ENCODE results near the gene MMP8. TPM values are rescaled to one million over a fixed set of nuclear protein-coding genes. Genes with fewer than 3 reads are reported as not detected.
"Not testable (repeated sequence)": the region's sequence is repeated elsewhere in the genome, so short reads cannot be mapped to it uniquely, and the experiment has no call there.

MMP8 gene
- total RNA-seq, 1 donor from 2014 or later, result not detected

DNA sequence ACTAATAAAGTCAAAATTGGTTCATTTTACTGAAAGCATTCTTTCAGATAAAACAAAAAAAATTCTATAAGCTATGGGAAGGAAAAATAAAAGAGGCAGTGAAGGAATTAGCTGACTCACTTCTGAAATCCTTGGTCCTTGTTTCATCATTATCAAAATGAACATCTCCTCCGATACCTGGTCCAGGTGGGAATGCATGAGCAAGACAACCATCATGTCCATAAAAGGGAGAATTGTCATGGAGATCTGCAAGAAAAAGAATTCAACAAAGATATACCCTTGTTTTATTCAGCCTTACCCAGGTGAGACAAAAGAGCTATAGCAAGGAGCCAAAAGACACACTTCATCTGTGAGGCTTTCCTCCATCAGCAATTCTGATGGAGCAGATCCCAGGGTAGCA is 28.5 kb upstream of the MMP8 start:
- Mint-ChIP-seq H3K36me3 (ENCODE audit: low read depth) (no peaks in the 10 kb centered on the region), H3K4me3 (no peak overlapping the region), H3K27ac (ENCODE audit: unreplicated experiment) (no peak overlapping the region), H3K4me1 (no peaks in the 10 kb centered on the region), H3K27me3 (ENCODE audit: low read depth) (no peaks in the 10 kb centered on the region), H3K9me3 (no peaks in the 10 kb centered on the region)
- TF ChIP-seq, protein P1, sequence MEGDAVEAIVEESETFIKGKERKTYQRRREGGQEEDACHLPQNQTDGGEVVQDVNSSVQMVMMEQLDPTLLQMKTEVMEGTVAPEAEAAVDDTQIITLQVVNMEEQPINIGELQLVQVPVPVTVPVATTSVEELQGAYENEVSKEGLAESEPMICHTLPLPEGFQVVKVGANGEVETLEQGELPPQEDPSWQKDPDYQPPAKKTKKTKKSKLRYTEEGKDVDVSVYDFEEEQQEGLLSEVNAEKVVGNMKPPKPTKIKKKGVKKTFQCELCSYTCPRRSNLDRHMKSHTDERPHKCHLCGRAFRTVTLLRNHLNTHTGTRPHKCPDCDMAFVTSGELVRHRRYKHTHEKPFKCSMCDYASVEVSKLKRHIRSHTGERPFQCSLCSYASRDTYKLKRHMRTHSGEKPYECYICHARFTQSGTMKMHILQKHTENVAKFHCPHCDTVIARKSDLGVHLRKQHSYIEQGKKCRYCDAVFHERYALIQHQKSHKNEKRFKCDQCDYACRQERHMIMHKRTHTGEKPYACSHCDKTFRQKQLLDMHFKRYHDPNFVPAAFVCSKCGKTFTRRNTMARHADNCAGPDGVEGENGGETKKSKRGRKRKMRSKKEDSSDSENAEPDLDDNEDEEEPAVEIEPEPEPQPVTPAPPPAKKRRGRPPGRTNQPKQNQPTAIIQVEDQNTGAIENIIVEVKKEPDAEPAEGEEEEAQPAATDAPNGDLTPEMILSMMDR (conservative IDR thresholded peaks at IDR 0.05), result no peak
- DNase-seq (ENCODE audit: low read depth, low spot score), result no peak

- H3K27ac Mint-ChIP-seq (ENCODE audit: unreplicated experiment), result no peak overlapping the region
- H3K4me1 Mint-ChIP-seq, result peaks cover 8% of the 10 kb centered on the region
- H3K36me3 Mint-ChIP-seq (ENCODE audit: low read depth), result peaks cover 2% of the 10 kb centered on the region
These were observed 26.9 kb upstream of the MMP8 start for GRCh38 chr11:102751673-102752072.

GRCh38 chr11:102749101-102749722 is 24.5 kb upstream of the MMP8 start:
- H3K4me3 Mint-ChIP-seq, result no peak overlapping the region
- H3K9me3 Mint-ChIP-seq, result peaks cover 5% of the 10 kb centered on the region
- peak overlapping the region; percentile 72 for H3K27ac Mint-ChIP-seq (ENCODE audit: unreplicated experiment)
- H3K36me3 Mint-ChIP-seq (ENCODE audit: low read depth), result peaks cover 2% of the 10 kb centered on the region
- H3K27me3 Mint-ChIP-seq (ENCODE audit: low read depth), result no peaks in the 10 kb centered on the region
- peaks cover 8% of the 10 kb centered on the region for H3K4me1 Mint-ChIP-seq
- no peak for DNase-seq (ENCODE audit: low read depth, low spot score)
- TF ChIP-seq, protein P1 (conservative IDR thresholded peaks at IDR 0.05), result no peak

More at GRCh38 chr11:102751673-102752072, 26.9 kb upstream of the MMP8 start:
- Mint-ChIP-seq H3K27me3 (ENCODE audit: low read depth) (no peaks in the 10 kb centered on the region), H3K9me3 (peaks cover 5% of the 10 kb centered on the region), H3K4me3 (no peak overlapping the region)
- no peak for DNase-seq (ENCODE audit: low read depth, low spot score)
- TF ChIP-seq, protein P1 (conservative IDR thresholded peaks at IDR 0.05), result no peak

DNA sequence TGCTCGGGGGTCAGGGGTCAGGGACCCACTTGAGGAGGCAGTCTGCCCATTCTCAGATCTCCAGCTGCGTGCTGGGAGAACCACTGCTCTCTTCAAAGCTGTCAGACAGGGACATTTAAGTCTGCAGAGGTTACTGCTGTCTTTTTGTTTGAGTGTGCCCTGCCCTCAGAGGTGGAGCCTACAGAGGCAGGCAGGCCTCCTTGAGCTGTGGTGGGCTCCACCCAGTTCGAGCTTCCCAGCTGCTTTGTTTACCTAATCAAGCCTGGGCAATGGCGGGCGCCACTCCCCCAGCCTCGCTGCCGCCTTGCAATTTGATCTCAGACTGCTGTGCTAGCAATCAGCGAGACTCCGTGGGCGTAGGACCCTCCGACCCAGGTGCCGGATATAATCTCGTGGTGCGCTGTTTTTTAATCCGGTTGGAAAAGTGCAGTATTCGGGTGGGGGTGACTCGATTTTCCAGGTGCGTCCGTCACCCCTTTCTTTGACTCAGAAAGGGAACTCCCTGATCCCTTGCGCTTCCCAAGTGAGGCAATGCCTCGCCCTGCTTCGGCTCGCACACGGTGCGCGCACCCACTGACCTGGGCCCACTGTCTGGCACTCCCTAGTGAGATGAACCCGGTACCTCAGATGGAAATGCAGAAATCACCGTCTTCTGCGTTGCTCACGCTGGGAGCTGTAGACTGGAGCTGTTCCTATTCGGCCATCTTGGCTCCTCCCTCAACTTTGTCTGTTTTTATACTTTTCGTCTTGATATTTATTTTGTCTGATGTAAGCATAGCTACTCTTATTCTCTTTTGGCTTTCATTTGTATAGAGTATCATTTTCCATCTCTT is 22.2 kb upstream of the MMP8 start:
- H3K9me3 Mint-ChIP-seq; H3K4me1 Mint-ChIP-seq; DNase-seq (ENCODE audit: low read depth, low spot score); H3K27me3 Mint-ChIP-seq (ENCODE audit: low read depth); H3K36me3 Mint-ChIP-seq (ENCODE audit: low read depth): not testable (repeated sequence)
- Mint-ChIP-seq H3K27ac (ENCODE audit: unreplicated experiment) (peak overlapping the region; percentile 89), H3K4me3 (peak overlapping the region; percentile 81)

- TF ChIP-seq, protein P1 (conservative IDR thresholded peaks at IDR 0.05), result no peak
- H3K36me3 Mint-ChIP-seq (ENCODE audit: low read depth), result no peaks in the 10 kb centered on the region
- no peak overlapping the region for H3K27ac Mint-ChIP-seq (ENCODE audit: unreplicated experiment)
- H3K27me3 Mint-ChIP-seq (ENCODE audit: low read depth), result no peaks in the 10 kb centered on the region
- H3K4me1 Mint-ChIP-seq, result no peaks in the 10 kb centered on the region
- H3K4me3 Mint-ChIP-seq, result no peak overlapping the region
- peaks cover 2% of the 10 kb centered on the region for H3K9me3 Mint-ChIP-seq
- DNase-seq (ENCODE audit: low read depth, low spot score), result no peak
These were observed 9.9 kb upstream of the MMP8 start for GRCh38 chr11:102734650-102735049.

Measured in neural crest cell (in vitro differentiated cells).